ENCODE measurements around the gene MVB12B. TPM values are rescaled to one million over a fixed set of nuclear protein-coding genes. Genes with fewer than 3 reads are reported as not detected.
A peak's percentile ranks its signal among the peaks of the same experiment; 100 is the strongest.

MVB12B gene
- total RNA-seq, 1 experiment from 2014 or later, result 9.4 TPM

- in situ Hi-C loops (cut with HindIII; ENCODE audit: low pct_unique_long_range_greater_than_20kb, low sequenced_read_pairs), result no loop called here
- Histone ChIP-seq H3K9me3 (ENCODE audit: control insufficient read depth, insufficient read depth, low read depth, low read length) (no peaks in the 10 kb centered on the region), H3K27me3 (ENCODE audit: control insufficient read depth, insufficient read depth, low read length) (no peaks in the 10 kb centered on the region), H3K27ac (ENCODE audit: low read length) (no peak overlapping the region), H3K4me3 (ENCODE audit: low read depth in 2 of 2, low read length in 2 of 2) (no peak overlapping the region), H3K36me3 (ENCODE audit: control insufficient read depth, insufficient read depth, low read length) (no peaks in the 10 kb centered on the region), H3K4me1 (ENCODE audit: control insufficient read depth, insufficient read depth, low read length) (peaks cover 3% of the 10 kb centered on the region; the same call in 1 of the 2 replicates)
- no peak for DNase-seq (ENCODE audit: low read depth, low spot score)
- ChIA-PET CTCF (interaction anchor here (0.7 kb wide), 1 partner anchor 72 kb away, joined by 3 read pairs; no protein-coding TSS in a partner anchor), POLR2A (interaction anchor here (0.5 kb wide), 1 partner anchor 671 kb away, joined by 6 read pairs; no protein-coding TSS in a partner anchor)
- intact Hi-C loops (cut with micrococcal nuclease; ENCODE audit: unreplicated experiment), result no loop called here
- ATAC-seq, result no peak
- no peak for TF ChIP-seq CTCF (IDR thresholded peaks at IDR 0.05)
- TF ChIP-seq TCF7L2 (IDR thresholded peaks at IDR 0.05; ENCODE audit: low read depth, low read length), result no peak
- TF ChIP-seq POLR2AphosphoS5 (IDR thresholded peaks at IDR 0.05; ENCODE audit: low read depth, low read length), result no peak
- TF ChIP-seq REST (IDR thresholded peaks at IDR 0.05; ENCODE audit: insufficient read depth in 1 of 2, low read depth in 2 of 2, low read length in 1 of 2), result no peak
- no peak for TF ChIP-seq SIN3A (IDR thresholded peaks at IDR 0.05; ENCODE audit: borderline replicate concordance, insufficient read depth, low read depth, low read length)
- BruUV-seq (replicated peaks), result no TSS peak
Observed at GRCh38 chr9:126420135-126420534, 93.5 kb downstream of the MVB12B start.

- in situ Hi-C loops (cut with HindIII; ENCODE audit: low pct_unique_long_range_greater_than_20kb, low sequenced_read_pairs) (no loop called here), intact Hi-C loops (cut with micrococcal nuclease; ENCODE audit: unreplicated experiment) (no loop called here)
- H3K4me3 ChIP-seq (ENCODE audit: low read depth in 2 of 2, low read length in 2 of 2), result no peak overlapping the region
- POLR2A ChIA-PET, result interaction anchor here (0.5 kb wide), 1 partner anchor 672 kb away, joined by 6 read pairs; no protein-coding TSS in a partner anchor
- H3K36me3 ChIP-seq (ENCODE audit: control insufficient read depth, insufficient read depth, low read length), result no peaks in the 10 kb centered on the region
- no peaks in the 10 kb centered on the region for H3K9me3 ChIP-seq (ENCODE audit: control insufficient read depth, insufficient read depth, low read depth, low read length)
- CTCF ChIA-PET, result interaction anchor here (0.7 kb wide), 1 partner anchor 71 kb away, joined by 3 read pairs; no protein-coding TSS in a partner anchor
- ATAC-seq (peak; percentile 88), DNase-seq (ENCODE audit: low read depth, low spot score) (peak; percentile 33)
- BruUV-seq (replicated peaks), result no TSS peak
- H3K27ac ChIP-seq (ENCODE audit: low read length), result no peak overlapping the region
- peaks cover 3% of the 10 kb centered on the region; the same call in 1 of the 2 replicates for H3K4me1 ChIP-seq (ENCODE audit: control insufficient read depth, insufficient read depth, low read length)
- H3K27me3 ChIP-seq (ENCODE audit: control insufficient read depth, insufficient read depth, low read length), result no peaks in the 10 kb centered on the region
- TF ChIP-seq TCF7L2 (IDR thresholded peaks at IDR 0.05; ENCODE audit: low read depth, low read length) (peak; percentile 47; the same call in 1 of the 2 replicates), REST (IDR thresholded peaks at IDR 0.05; ENCODE audit: insufficient read depth in 1 of 2, low read depth in 2 of 2, low read length in 1 of 2) (no peak)
Observed at GRCh38 chr9:126420643-126421564, 94.3 kb downstream of the MVB12B start.
